B cell (primary cell): ENCODE data around the gene FSIP1. TPM values are rescaled to one million over a fixed set of nuclear protein-coding genes. Genes with fewer than 3 reads are reported as not detected.

ENCODE experiments used
- ATAC-seq: fragments of 200-7000 bp; cut with Tn5 transposase; one replicate; pipeline ENCODE4 v1.10.0; 2021; ENCODE audit warnings: low read depth, mild to moderate bottlenecking, moderate number of reproducible peaks, moderate library complexity
- CTCF ChIA-PET: fragments of 350-600 bp; sonication (Branson Sonifier 250); formaldehyde crosslinking; loops from one replicate; lab custom pipeline; 2021; ENCODE audit warnings: antibody characterized with exemption, inconsistent platforms; lab: Charles Lee
- POLR2A ChIA-PET: fragments of 350-600 bp; sonication (Branson Sonifier 250); formaldehyde crosslinking; loops from one replicate; lab custom pipeline; 2021; ENCODE audit warnings: antibody characterized with exemption; lab: Charles Lee
- DNase-seq: peaks from one replicate; pipeline ENCODE4 v3.0.0; 2013
- H2AFZ ChIP-seq: 2 replicates; pipeline ENCODE4 v1.6.1; 2012; ENCODE audit warnings: mild to moderate bottlenecking, low read depth, low read length; ENCODE audit not compliant: insufficient read depth, poor library complexity, severe bottlenecking
- H3K27ac ChIP-seq, 2 donors: 1 replicate in 1 of 2; 2 replicates in 1 of 2; pipeline ENCODE4 v1.5.1; 2012 to 2013; ENCODE audit warnings: low read length in 2 of 2, mild to moderate bottlenecking in 2 of 2, moderate library complexity in 1 of 2
- H3K27me3 ChIP-seq, 4 experiments: fragments of 200-600 bp in 1 of 4; sonication (generic) in 1 of 4; replicated peaks in 1 of 4; 1 replicate in 2 of 4; 2 replicates in 2 of 4; pipeline versions ENCODE4 v1.6.1 to v1.7.0; 2013 to 2016; ENCODE audit warnings: low read length in 3 of 4, mild to moderate bottlenecking in 2 of 4, mixed read lengths in 1 of 4, moderate library complexity in 1 of 4; ENCODE audit not compliant: insufficient read depth in 4 of 4, control insufficient read depth in 3 of 4; ENCODE audit errors: control extremely low read depth in 1 of 4
- H3K36me3 ChIP-seq, 2 experiments: replicated peaks in 1 of 2; 1 replicate in 1 of 2; 2 replicates in 1 of 2; pipeline versions ENCODE4 v1.6.1 to v1.7.1; 2013; ENCODE audit warnings: low read length in 1 of 2; ENCODE audit not compliant: insufficient read depth in 2 of 2, control insufficient read depth in 1 of 2; ENCODE audit errors: control extremely low read depth in 1 of 2, extremely low read depth in 1 of 2
- H3K4me1 ChIP-seq, 2 donors: fragments of 200-600 bp in 1 of 2; sonication (generic) in 1 of 2; 1 replicate in 1 of 2; 2 replicates in 1 of 2; pipeline versions ENCODE4 v1.5.1 to v1.6.1; 2013 to 2017; ENCODE audit warnings: low read length in 2 of 2; ENCODE audit not compliant: control insufficient read depth in 2 of 2, insufficient read depth in 2 of 2
- H3K4me2 ChIP-seq: replicated peaks from 2 replicates; pipeline ENCODE3; 2012; ENCODE audit warnings: mild to moderate bottlenecking, low read depth, low read length; ENCODE audit not compliant: poor library complexity, severe bottlenecking
- H3K4me3 ChIP-seq, 5 experiments: fragments of 200-600 bp in 1 of 5; sonication (generic) in 1 of 5; 1 replicate in 3 of 5; 2 replicates in 2 of 5; pipeline versions ENCODE4 v1.5.1 to v1.7.0; 2011 to 2016; ENCODE audit warnings: low read length in 4 of 5, mild to moderate bottlenecking in 4 of 5, low read depth in 2 of 5, control low read depth in 1 of 5, moderate library complexity in 1 of 5; ENCODE audit not compliant: insufficient read depth in 1 of 5; ENCODE audit errors: control extremely low read depth in 1 of 5, extremely low read depth in 1 of 5
- H3K79me2 ChIP-seq: fragments of 200-600 bp; sonication (generic); one replicate; pipeline ENCODE4 v1.6.0; 2016; ENCODE audit warnings: low read length; ENCODE audit not compliant: control insufficient read depth, insufficient read depth
- H3K9ac ChIP-seq: fragments of 200-600 bp; sonication (generic); 2 replicates; pipeline ENCODE4 v1.6.1; 2017; ENCODE audit warnings: mild to moderate bottlenecking, low read length, moderate library complexity
- H3K9me3 ChIP-seq, 3 donors: one replicate each; pipeline versions ENCODE4 v1.6.1 to v1.7.1; 2013; ENCODE audit warnings: low read length in 2 of 3; ENCODE audit not compliant: control insufficient read depth in 2 of 3, insufficient read depth in 1 of 3; ENCODE audit errors: control extremely low read depth in 1 of 3
- H4K20me1 ChIP-seq: 2 replicates; pipeline ENCODE4 v1.6.0; 2012; ENCODE audit warnings: mild to moderate bottlenecking, low read length; ENCODE audit not compliant: insufficient read depth, control insufficient read depth, poor library complexity, severe bottlenecking
- H3K27ac Mint-ChIP-seq: one replicate; pipeline ENCODE4 v1.8.0; 2021; ENCODE audit warnings: mixed read lengths
- H3K27me3 Mint-ChIP-seq: one replicate; pipeline ENCODE4 v1.8.0; 2021; ENCODE audit warnings: mixed read lengths
- H3K4me1 Mint-ChIP-seq: one replicate; pipeline ENCODE4 v1.8.0; 2021; ENCODE audit warnings: mixed read lengths
- H3K4me3 Mint-ChIP-seq: one replicate; pipeline ENCODE4 v1.8.0; 2021; ENCODE audit warnings: mixed read lengths
- H3K9me3 Mint-ChIP-seq: one replicate; pipeline ENCODE4 v1.8.0; 2022; ENCODE audit warnings: mixed read lengths; ENCODE audit not compliant: insufficient read depth
- CTCF ChIP-seq: fragments of 200-600 bp; IDR thresholded peaks from one replicate; pipeline ENCODE4 v1.8.0; 2022; ENCODE audit warnings: antibody characterized with exemption, mild to moderate bottlenecking
- EZH2 ChIP-seq: IDR thresholded peaks from 2 replicates; pipeline ENCODE4 v1.6.1; 2012; ENCODE audit warnings: borderline replicate concordance, low read depth, mild to moderate bottlenecking, moderate library complexity, low read length; ENCODE audit not compliant: insufficient read depth, poor library complexity, severe bottlenecking
- WGBS: methylation state at CpG from one replicate; pipeline ENCODE4 v1.1.5; 2013; ENCODE audit warnings: missing lambda C conversion rate; ENCODE audit not compliant: insufficient coverage; 5-methylcytosine and 5-hydroxymethylcytosine counted together
- intact Hi-C: fragments of 100-400 bp; cut with micrococcal nuclease; formaldehyde crosslinking; loops from one replicate; pipeline ENCODE4 v1.10.0; 2022
- polyA plus RNA-seq: library from polyadenylated mRNA; depleted of rRNA; stranded (reverse); fragments of >200 nt; gene quantifications from 2 replicates; pipeline ENCODE4 v1.2.3, GENCODE V29; 2012
- total RNA-seq, 2 donors: library from RNA; stranded (reverse); fragments of 120-200 nt in 1 of 2; gene quantifications; 1 replicate in 1 of 2; 2 replicates in 1 of 2; pipeline versions ENCODE4 v1.2.3 to v1.2.4, GENCODE V29; 2013 to 2022

FSIP1 gene
- total and polyA plus RNA-seq, 2 donors (not counting 1 experiment from before 2014, with no cell fraction given), result 0.19 to 0.49 TPM

- no peaks in the 10 kb centered on the region for H3K4me1 Mint-ChIP-seq
- H3K79me2 ChIP-seq, result no peaks in the 10 kb centered on the region
- no peaks in the 10 kb centered on the region for H4K20me1 ChIP-seq
- H3K36me3 ChIP-seq, result no peaks in the 10 kb centered on the region
- intact Hi-C loops, result no loop called here
- no peaks in the 10 kb centered on the region for H3K27me3 ChIP-seq
- no peaks in the 10 kb centered on the region for H3K9me3 ChIP-seq
- H3K4me3 Mint-ChIP-seq, result no peak overlapping the region
- H3K9ac ChIP-seq, result no peak overlapping the region
- H3K27ac Mint-ChIP-seq, result no peak overlapping the region
- H3K9me3 Mint-ChIP-seq, result no peaks in the 10 kb centered on the region
- ChIA-PET CTCF (no interaction called here), POLR2A (no interaction called here)
- H3K4me1 ChIP-seq, result no peaks in the 10 kb centered on the region
- H3K4me3 ChIP-seq, result no peak overlapping the region
- TF ChIP-seq CTCF (no peak), EZH2 (no peak)
- H3K27ac ChIP-seq, result no peak overlapping the region
- H2AFZ ChIP-seq, result no peak overlapping the region
- ATAC-seq (no peak), DNase-seq (no peak)
- H3K27me3 Mint-ChIP-seq, result peaks cover 15% of the 10 kb centered on the region
- no peak overlapping the region for H3K4me2 ChIP-seq
- WGBS, result 91% methylated on average over 12 of the region's 13 CpGs
These were observed 138.5 kb downstream of the FSIP1 start for GRCh38 chr15:39644136-39644535.

- Histone ChIP-seq H3K9ac (no peak overlapping the region), H2AFZ (no peak overlapping the region), H3K4me2 (no peak overlapping the region), H3K27me3 (no peaks in the 10 kb centered on the region), H3K9me3 (no peaks in the 10 kb centered on the region), H4K20me1 (no peaks in the 10 kb centered on the region), H3K4me1 (no peaks in the 10 kb centered on the region), H3K27ac (no peak overlapping the region), H3K79me2 (no peaks in the 10 kb centered on the region), H3K4me3 (no peak overlapping the region), H3K36me3 (no peaks in the 10 kb centered on the region)
- H3K27me3 Mint-ChIP-seq, result peaks cover 15% of the 10 kb centered on the region
- no peak for TF ChIP-seq EZH2
- TF ChIP-seq CTCF, result no peak
- ATAC-seq, result no peak
- no peak overlapping the region for H3K27ac Mint-ChIP-seq
- ChIA-PET CTCF (no interaction called here), POLR2A (no interaction called here)
- intact Hi-C loops, result no loop called here
- H3K9me3 Mint-ChIP-seq, result no peaks in the 10 kb centered on the region
- no peaks in the 10 kb centered on the region for H3K4me1 Mint-ChIP-seq
- DNase-seq, result no peak
- no peak overlapping the region for H3K4me3 Mint-ChIP-seq
- WGBS, result 100% methylated on average over 1 of the region's 1 CpG
These were observed 138.9 kb downstream of the FSIP1 start for GRCh38 chr15:39643727-39644126.
